Measurements from ENCODE around the gene FGF7. TPM values are rescaled to one million over a fixed set of nuclear protein-coding genes. Genes with fewer than 3 reads are reported as not detected.

FGF7 gene
- total RNA-seq, 2 experiments from 2014 or later = not detected

GRCh38 chr15:49452595-49452994 lies 29.6 kb downstream of the FGF7 start:
- DNase-seq (no peak), ATAC-seq (ENCODE audit: poor library complexity) (no peak)
- CTCF ChIA-PET = no interaction called here
- intact Hi-C loops (cut with DNase I, micrococcal nuclease) = no loop called here
- no peaks in the 10 kb centered on the region for H3K9me3 Mint-ChIP-seq
- Histone ChIP-seq H3K27ac (ENCODE audit: low read depth in 1 of 2, low read length in 2 of 2) (no peak overlapping the region), H3K9me3 (ENCODE audit: control insufficient read depth in 1 of 2, insufficient read depth in 1 of 2, low read length in 2 of 2) (no peaks in the 10 kb centered on the region), H3K4me3 (ENCODE audit: low read length) (no peak overlapping the region), H3K36me3 (ENCODE audit: insufficient read depth, low read length) (no peaks in the 10 kb centered on the region), H3K4me1 (ENCODE audit: insufficient read depth, low read length) (no peaks in the 10 kb centered on the region), H3K27me3 (ENCODE audit: control insufficient read depth in 1 of 2, insufficient read depth in 2 of 2, low read length in 2 of 2) (no peaks in the 10 kb centered on the region)
- no peaks in the 10 kb centered on the region for H3K4me1 Mint-ChIP-seq (ENCODE audit: low read depth)
- no peaks in the 10 kb centered on the region for H3K36me3 Mint-ChIP-seq (ENCODE audit: low read depth)
- POLR2A ChIA-PET = no interaction called here
- no peak overlapping the region for H3K27ac Mint-ChIP-seq
- TF ChIP-seq CTCF (IDR thresholded peaks at IDR 0.05) = no peak
- no peaks in the 10 kb centered on the region for H3K27me3 Mint-ChIP-seq
- no peak overlapping the region for H3K4me3 Mint-ChIP-seq

GRCh38 chr15:49456166-49456565 lies 33.1 kb downstream of the FGF7 start:
- no peaks in the 10 kb centered on the region for H3K27me3 ChIP-seq (ENCODE audit: control insufficient read depth in 1 of 2, insufficient read depth in 2 of 2, low read length in 2 of 2)
- Mint-ChIP-seq H3K36me3 (ENCODE audit: low read depth) (no peaks in the 10 kb centered on the region), H3K4me3 (no peak overlapping the region), H3K9me3 (no peaks in the 10 kb centered on the region), H3K27ac (no peak overlapping the region), H3K4me1 (ENCODE audit: low read depth) (no peaks in the 10 kb centered on the region), H3K27me3 (peaks cover 3% of the 10 kb centered on the region)
- no peak overlapping the region for H3K4me3 ChIP-seq (ENCODE audit: low read length)
- intact Hi-C loops (cut with DNase I, micrococcal nuclease) = no loop called here
- no peaks in the 10 kb centered on the region for H3K9me3 ChIP-seq (ENCODE audit: control insufficient read depth in 1 of 2, insufficient read depth in 1 of 2, low read length in 2 of 2)
- TF ChIP-seq CTCF (IDR thresholded peaks at IDR 0.05) = no peak
- no peaks in the 10 kb centered on the region for H3K36me3 ChIP-seq (ENCODE audit: insufficient read depth, low read length)
- DNase-seq = no peak
- no peaks in the 10 kb centered on the region for H3K4me1 ChIP-seq (ENCODE audit: insufficient read depth, low read length)
- H3K27ac ChIP-seq (ENCODE audit: low read depth in 1 of 2, low read length in 2 of 2) = no peak overlapping the region
- CTCF ChIA-PET = no interaction called here
- POLR2A ChIA-PET = no interaction called here
- no peak for ATAC-seq (ENCODE audit: poor library complexity)

- H3K27me3 ChIP-seq (ENCODE audit: control insufficient read depth in 1 of 2, insufficient read depth in 2 of 2, low read length in 2 of 2) = no peaks in the 10 kb centered on the region
- Mint-ChIP-seq H3K4me3 (no peak overlapping the region), H3K9me3 (no peaks in the 10 kb centered on the region), H3K4me1 (ENCODE audit: low read depth) (no peaks in the 10 kb centered on the region), H3K27me3 (peaks cover 3% of the 10 kb centered on the region), H3K36me3 (ENCODE audit: low read depth) (no peaks in the 10 kb centered on the region), H3K27ac (no peak overlapping the region)
- DNase-seq (no peak), ATAC-seq (ENCODE audit: poor library complexity) (no peak)
- no peak for TF ChIP-seq CTCF (IDR thresholded peaks at IDR 0.05)
- H3K4me3 ChIP-seq (ENCODE audit: low read length) = no peak overlapping the region
- ChIA-PET POLR2A (no interaction called here), CTCF (interaction anchor here (0.5 kb wide), 1 partner anchor 924 kb away, joined by 4 read pairs; no protein-coding TSS in a partner anchor)
- H3K27ac ChIP-seq (ENCODE audit: low read depth in 1 of 2, low read length in 2 of 2) = no peak overlapping the region
- intact Hi-C loops (cut with DNase I, micrococcal nuclease) = no loop called here
- H3K9me3 ChIP-seq (ENCODE audit: control insufficient read depth in 1 of 2, insufficient read depth in 1 of 2, low read length in 2 of 2) = no peaks in the 10 kb centered on the region
- no peaks in the 10 kb centered on the region for H3K4me1 ChIP-seq (ENCODE audit: insufficient read depth, low read length)
- H3K36me3 ChIP-seq (ENCODE audit: insufficient read depth, low read length) = no peaks in the 10 kb centered on the region
Observed at GRCh38 chr15:49458145-49458544, 35.1 kb downstream of the FGF7 start.
